Nephron (organoid): ENCODE measurements around the gene ANKRD13A.
"Not testable (repeated sequence)": the region's sequence is repeated elsewhere in the genome, so short reads cannot be mapped to it uniquely, and the experiment has no call there.

Source experiments
- H3K27ac Mint-ChIP-seq, 3 experiments: 2 replicates each; pipeline ENCODE4 v1.8.0; 2020; ENCODE audit warnings: mixed read lengths in 3 of 3, mild to moderate bottlenecking in 2 of 3, moderate library complexity in 1 of 3
- H3K27me3 Mint-ChIP-seq: 2 replicates; pipeline ENCODE4 v1.8.0; 2021; ENCODE audit warnings: low read depth, mild to moderate bottlenecking, moderate library complexity, mixed read lengths
- H3K36me3 Mint-ChIP-seq: 2 replicates; pipeline ENCODE4 v1.8.0; 2020; ENCODE audit warnings: low read depth, mixed read lengths
- H3K4me1 Mint-ChIP-seq: 2 replicates; pipeline ENCODE4 v1.8.0; 2020; ENCODE audit warnings: mixed read lengths
- H3K4me3 Mint-ChIP-seq, 3 experiments: 2 replicates each; pipeline ENCODE4 v1.8.0; 2020; ENCODE audit warnings: mild to moderate bottlenecking in 3 of 3, mixed read lengths in 3 of 3, moderate library complexity in 2 of 3
- H3K9me3 Mint-ChIP-seq: 2 replicates; pipeline ENCODE4 v1.8.0; 2020; ENCODE audit warnings: mixed read lengths
- TF ChIP-seq, protein P1 (sequence below), 3 experiments: fragments of 200-600 bp; sonication (generic); IDR thresholded peaks; one replicate each; pipeline ENCODE4 v1.5.0; 2021; ENCODE audit warnings: antibody characterized with exemption in 3 of 3; ENCODE audit not compliant: unreplicated experiment in 3 of 3

ANKRD13A gene

DNA sequence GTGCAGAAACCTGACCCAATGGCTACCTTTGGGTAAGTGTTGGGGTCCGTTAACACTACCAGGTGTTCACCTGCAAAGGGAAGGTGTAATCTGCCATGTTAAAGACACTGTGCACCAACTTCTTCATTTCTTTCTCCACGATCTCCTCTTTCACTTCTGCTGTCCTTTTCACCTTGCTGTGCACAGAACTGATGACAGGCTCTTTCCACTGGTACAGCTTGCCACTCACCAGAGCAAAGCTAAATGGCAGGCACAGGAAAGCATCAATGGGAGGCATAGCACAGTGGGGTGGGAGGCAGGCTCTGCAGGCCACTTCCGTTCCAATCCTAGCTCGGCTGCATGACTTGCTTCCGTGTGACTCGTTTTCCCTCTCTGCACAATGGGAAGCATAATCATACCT is 51.7 kb downstream of the ANKRD13A start:
- H3K4me3 Mint-ChIP-seq, result peak overlapping the region in 1 of 3 experiments; percentile 49
- no peak overlapping the region for H3K27ac Mint-ChIP-seq
- H3K27me3 Mint-ChIP-seq, result peaks cover 7% of the 10 kb centered on the region
- H3K36me3 Mint-ChIP-seq, result no peaks in the 10 kb centered on the region
- TF ChIP-seq, protein P1, sequence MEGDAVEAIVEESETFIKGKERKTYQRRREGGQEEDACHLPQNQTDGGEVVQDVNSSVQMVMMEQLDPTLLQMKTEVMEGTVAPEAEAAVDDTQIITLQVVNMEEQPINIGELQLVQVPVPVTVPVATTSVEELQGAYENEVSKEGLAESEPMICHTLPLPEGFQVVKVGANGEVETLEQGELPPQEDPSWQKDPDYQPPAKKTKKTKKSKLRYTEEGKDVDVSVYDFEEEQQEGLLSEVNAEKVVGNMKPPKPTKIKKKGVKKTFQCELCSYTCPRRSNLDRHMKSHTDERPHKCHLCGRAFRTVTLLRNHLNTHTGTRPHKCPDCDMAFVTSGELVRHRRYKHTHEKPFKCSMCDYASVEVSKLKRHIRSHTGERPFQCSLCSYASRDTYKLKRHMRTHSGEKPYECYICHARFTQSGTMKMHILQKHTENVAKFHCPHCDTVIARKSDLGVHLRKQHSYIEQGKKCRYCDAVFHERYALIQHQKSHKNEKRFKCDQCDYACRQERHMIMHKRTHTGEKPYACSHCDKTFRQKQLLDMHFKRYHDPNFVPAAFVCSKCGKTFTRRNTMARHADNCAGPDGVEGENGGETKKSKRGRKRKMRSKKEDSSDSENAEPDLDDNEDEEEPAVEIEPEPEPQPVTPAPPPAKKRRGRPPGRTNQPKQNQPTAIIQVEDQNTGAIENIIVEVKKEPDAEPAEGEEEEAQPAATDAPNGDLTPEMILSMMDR (IDR thresholded peaks at IDR 0.05; ENCODE audit: unreplicated experiment in 3 of 3), result no peak
- peaks cover 15% of the 10 kb centered on the region for H3K4me1 Mint-ChIP-seq
- no peaks in the 10 kb centered on the region for H3K9me3 Mint-ChIP-seq

DNA sequence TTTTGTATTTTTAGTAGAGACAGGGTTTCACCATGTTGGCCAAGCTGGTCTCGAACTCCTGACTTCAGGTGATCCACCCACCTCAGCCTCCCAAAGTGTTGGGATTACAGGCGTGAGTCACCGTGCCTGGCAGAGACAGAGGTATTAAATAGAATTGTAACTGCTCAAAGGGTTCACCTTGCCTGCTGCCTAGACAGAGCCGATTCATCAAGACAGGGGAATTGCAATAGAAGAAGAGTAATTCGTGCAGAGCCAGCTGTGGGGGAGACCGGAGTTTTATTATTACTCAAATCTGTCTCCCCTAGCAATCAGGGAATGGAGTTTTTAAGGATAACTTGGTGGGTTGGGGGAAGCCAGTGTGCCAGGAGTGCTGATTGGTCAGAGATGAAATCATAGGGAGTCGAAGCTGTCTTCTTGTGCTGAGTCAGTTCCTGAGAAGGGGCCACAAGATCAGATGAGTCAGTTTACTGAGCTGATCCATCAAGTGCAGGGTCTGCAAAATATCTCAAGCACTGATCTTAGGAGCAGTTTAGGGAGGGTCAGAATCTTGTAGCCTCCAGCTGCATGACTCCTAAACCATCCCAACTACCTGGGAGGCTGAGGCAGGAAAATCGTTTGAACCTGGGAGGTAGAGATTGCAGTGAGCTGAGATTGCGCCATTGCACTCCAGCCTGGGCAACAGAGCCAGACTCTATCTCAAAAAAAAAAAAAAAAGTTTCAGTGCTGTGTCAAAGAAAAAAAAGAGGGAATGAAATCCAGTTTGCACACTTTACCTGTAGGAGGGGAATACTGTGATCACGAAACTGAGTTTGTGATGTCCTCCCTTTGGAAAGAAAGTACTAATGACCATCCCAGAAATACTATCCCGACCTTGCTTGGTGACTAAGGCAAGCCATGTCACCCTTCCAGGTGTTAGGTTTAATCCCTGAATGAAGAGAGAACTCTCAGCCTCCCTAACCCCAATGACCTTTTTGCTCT is 56.4 kb downstream of the ANKRD13A start:
- H3K9me3 Mint-ChIP-seq, H3K4me1 Mint-ChIP-seq, H3K4me3 Mint-ChIP-seq, H3K36me3 Mint-ChIP-seq: not testable (repeated sequence)
- Mint-ChIP-seq H3K27ac (peak overlapping the region in 1 of 3 experiments; percentile 29), H3K27me3 (peaks cover 14% of the 10 kb centered on the region)

DNA sequence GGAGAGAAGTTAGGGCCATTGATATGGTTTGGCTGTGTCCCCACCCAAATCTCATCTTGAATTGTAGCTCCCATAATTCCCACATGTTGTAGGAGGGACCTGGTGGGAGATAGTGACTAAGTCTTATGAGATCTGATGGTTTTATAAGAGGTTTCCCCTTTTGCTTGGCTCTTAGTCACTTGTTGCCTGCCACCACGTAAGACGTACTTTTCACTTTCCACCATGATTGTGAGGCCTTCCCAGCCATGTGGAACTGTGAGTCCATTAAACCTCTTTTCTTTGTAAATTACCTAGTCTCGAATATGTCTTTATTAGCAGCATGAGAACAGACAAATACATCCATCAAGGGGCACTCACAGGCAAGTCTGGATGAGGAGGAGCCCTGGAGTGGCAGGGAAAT is 57.4 kb downstream of the ANKRD13A start:
- not testable (repeated sequence) for H3K4me3 Mint-ChIP-seq, H3K27ac Mint-ChIP-seq, H3K4me1 Mint-ChIP-seq, H3K9me3 Mint-ChIP-seq, H3K36me3 Mint-ChIP-seq
- peaks cover 14% of the 10 kb centered on the region for H3K27me3 Mint-ChIP-seq

DNA sequence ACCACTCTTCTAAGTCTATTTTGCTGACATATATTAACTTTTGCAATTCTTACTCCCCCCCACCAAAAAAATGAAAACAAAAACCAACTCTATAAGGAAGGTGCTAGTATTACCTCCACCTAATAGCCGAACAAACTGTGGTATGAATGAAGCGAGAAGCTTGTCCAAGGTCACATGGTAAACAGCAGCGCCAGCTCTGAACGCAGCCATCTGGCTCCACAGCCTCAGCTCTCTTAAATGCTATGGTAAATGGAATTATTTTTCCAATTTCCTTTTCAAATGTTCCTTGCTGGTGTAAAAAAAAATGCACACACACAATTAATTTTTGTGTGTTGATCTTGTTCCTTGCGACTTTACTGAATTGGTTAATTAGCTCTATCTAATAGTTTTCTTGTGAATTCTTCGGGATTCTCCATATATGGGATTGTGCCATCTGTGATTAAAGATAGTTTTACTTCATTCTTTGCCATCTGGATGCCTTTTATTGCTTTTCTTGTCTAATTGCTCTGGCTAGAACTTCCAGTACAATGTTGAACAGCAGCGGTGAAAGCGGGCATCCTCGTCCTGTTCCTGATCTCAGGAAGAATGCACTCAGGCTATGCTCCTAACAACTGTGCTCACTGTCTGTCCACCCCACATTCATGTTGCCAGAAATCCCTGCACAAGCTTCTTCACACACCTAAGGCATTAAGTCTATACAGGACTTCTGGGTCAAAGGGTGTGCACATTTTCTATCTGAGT is 59.8 kb downstream of the ANKRD13A start:
- Mint-ChIP-seq H3K4me3 (no peak overlapping the region), H3K9me3 (peaks cover 4% of the 10 kb centered on the region), H3K27me3 (peaks cover 10% of the 10 kb centered on the region), H3K27ac (no peak overlapping the region), H3K36me3 (no peaks in the 10 kb centered on the region), H3K4me1 (no peaks in the 10 kb centered on the region)
- TF ChIP-seq, protein P1 (IDR thresholded peaks at IDR 0.05; ENCODE audit: unreplicated experiment in 3 of 3), result no peak

DNA sequence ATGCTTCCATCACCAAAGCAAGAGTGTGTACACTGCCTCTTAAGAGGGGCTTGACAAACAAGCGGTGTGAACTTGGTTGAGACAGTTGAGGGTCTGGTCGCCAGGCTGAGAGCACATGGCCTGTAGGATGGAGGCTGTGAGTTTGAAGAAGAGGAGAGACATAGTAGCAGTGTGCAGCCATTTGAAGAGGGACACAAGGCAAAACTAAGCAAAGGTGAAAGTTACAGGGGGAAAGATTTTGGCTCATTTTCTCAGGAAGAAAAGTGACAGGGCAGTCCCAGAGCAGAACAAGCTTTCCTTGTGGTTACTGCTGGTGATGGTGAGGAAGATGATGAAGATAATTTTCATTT is 60.4 kb downstream of the ANKRD13A start:
- H3K27ac Mint-ChIP-seq, result no peak overlapping the region
- TF ChIP-seq, protein P1 (IDR thresholded peaks at IDR 0.05; ENCODE audit: unreplicated experiment in 3 of 3), result no peak
- H3K27me3 Mint-ChIP-seq, result peaks cover 9% of the 10 kb centered on the region
- H3K4me1 Mint-ChIP-seq, result no peaks in the 10 kb centered on the region
- H3K36me3 Mint-ChIP-seq, result no peaks in the 10 kb centered on the region
- H3K9me3 Mint-ChIP-seq, result peaks cover 4% of the 10 kb centered on the region
- no peak overlapping the region for H3K4me3 Mint-ChIP-seq

DNA sequence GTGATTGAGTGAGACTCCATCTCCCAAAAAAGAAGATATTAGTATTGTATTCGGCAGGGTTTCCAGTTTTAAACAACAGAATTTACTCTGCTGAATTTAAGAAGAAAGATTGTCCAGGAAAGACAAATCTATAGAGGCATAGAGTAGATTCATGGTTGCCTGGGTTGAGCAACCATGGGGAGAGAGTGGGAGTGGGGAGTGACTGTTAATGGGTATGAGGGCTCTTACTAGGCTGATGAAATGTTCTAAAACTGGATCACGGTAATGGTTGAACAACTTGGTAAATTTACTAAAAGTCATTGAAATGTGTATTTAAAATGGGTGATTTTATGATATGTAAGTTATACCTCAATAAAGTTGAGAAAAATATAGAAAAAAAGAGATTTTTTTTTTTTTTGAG is 63.0 kb downstream of the ANKRD13A start:
- Mint-ChIP-seq H3K36me3 (no peaks in the 10 kb centered on the region), H3K27me3 (peaks cover 7% of the 10 kb centered on the region), H3K4me1 (no peaks in the 10 kb centered on the region), H3K27ac (no peak overlapping the region), H3K9me3 (peaks cover 10% of the 10 kb centered on the region), H3K4me3 (no peak overlapping the region)
- TF ChIP-seq, protein P1 (IDR thresholded peaks at IDR 0.05; ENCODE audit: unreplicated experiment in 3 of 3), result no peak
